Limb (tissue), 2 donors: ENCODE results near the gene C1QTNF12.

Source experiments
- DNase-seq, 2 donors: peaks; one replicate each; pipeline ENCODE4 v3.0.0-alpha.2; 2016; ENCODE audit errors: extremely low spot score in 2 of 2

Gene C1QTNF12

GRCh38 chr1:1282998-1283397, 36.5 kb upstream of the C1QTNF12 start:
- DNase-seq = no peak

DNA sequence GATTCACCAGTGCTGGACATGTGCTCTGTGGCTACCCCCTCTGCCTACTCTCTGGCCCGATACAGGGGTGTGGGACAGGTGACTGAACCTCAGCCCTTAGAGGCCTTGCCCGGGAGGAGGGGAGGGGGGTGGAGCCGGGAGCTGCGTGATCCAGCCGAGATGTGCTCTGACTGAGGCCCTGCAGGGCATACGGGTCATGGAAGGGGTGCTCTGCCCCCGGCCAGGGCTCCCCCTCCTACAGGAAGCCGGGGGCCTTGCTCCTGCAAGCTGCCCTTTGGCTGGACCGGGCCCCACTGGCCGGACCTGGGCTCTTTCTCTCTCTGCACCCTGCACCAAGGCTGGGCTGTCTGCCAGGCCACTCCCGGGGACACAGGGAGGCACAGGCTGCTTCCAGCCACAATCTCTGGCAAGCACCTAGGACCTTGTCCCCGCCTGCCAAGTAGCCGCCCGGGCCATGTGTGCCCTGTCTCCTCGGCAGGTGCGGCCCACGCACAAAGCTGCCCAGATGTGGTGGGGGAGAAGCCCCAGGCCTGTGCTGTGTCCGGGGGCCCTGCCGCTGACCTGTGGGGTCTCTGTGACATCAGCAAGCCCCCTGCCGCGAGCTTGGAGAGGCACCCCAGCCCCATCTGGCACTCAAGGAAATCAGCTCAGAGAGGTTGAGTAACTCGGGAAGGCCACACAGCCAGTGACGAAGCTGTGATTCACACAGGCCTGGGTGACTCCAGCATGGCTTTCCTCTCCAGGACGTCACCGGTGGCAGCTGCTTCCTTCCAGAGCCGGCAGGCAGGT, 35.2 kb upstream of the C1QTNF12 start:
- DNase-seq = no peak

- no peak for DNase-seq
These were observed 34.4 kb upstream of the C1QTNF12 start for GRCh38 chr1:1280782-1281481.

GRCh38 chr1:1279028-1279427, 32.5 kb upstream of the C1QTNF12 start:
- no peak for DNase-seq

DNA sequence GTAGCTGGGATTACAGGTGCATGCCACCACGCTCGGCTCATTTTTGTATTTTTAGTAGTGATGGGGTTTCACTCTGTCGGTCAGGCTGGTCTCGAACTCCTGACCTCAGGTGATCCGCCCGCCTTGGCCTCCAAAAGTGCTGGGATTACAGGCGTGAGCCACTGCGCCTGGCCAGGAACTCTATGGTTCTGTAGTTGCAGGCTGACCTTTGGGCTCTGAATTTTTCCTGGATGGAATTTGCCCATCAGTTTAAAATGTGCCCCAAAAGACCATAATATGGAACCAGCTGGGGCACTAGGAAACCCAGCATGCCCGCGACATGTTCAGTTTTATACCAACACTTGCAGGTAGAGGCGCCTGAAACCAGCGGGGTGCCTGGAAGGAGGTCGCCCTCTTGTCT, 32.1 kb upstream of the C1QTNF12 start:
- no peak for DNase-seq

DNA sequence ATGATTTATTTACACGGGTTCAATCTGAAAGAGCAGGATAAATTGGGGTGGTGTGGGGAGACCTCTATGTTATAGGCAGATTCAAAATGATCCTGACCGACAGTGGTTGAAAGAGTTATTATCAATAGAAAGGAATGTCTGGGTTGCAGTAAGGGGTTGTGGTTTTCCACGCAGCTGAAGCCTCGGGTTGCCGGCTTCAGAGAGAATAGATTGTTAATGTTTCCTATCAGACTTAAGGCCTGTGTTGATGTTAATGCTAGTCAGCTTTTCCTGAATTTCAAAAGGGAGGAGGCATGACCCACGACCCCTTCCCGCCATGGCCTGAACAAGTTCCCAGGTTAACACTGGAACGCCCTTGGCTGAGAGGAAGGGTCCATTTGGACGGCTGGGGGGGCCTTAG, 29.3 kb upstream of the C1QTNF12 start:
- no peak for DNase-seq

DNA sequence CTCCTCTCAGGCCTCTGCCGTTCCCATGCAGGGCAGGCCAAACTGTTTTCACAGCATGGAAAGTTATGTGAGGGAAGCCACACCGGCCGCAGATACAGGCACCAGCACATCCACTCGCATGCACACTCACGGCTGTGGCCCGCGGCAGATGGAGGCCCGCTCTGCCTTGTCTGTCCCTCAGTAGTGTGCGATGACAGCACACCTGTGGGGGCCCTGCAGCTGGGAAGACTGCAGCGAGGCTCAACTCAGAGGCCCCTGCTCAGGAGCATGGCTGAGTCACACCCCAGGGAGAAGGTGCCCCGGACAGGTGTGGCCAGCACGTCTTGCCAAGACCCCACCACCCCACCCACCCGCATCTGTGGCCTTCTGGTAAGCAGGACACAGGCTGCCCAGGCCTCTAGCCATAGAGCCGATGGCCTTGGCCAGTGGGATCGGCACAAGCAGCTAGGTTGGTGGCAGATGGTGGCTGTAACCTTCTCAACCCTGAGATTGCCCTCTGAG, 28.5 kb upstream of the C1QTNF12 start:
- no peak for DNase-seq

- DNase-seq = no peak
These were observed 27.9 kb upstream of the C1QTNF12 start for GRCh38 chr1:1274299-1274930.

GRCh38 chr1:1273512-1274298, 27.2 kb upstream of the C1QTNF12 start, which contains the start of gene UBE2J2:
TSS of gene UBE2J2 (minus strand) at chr1:1273854. CDS start at chr1:1267992, 5,862 bp downstream.
- DNase-seq = peak; percentile 93 to 98

- no peak for DNase-seq
These were observed 26.6 kb upstream of the C1QTNF12 start for GRCh38 chr1:1273209-1273511.

DNA sequence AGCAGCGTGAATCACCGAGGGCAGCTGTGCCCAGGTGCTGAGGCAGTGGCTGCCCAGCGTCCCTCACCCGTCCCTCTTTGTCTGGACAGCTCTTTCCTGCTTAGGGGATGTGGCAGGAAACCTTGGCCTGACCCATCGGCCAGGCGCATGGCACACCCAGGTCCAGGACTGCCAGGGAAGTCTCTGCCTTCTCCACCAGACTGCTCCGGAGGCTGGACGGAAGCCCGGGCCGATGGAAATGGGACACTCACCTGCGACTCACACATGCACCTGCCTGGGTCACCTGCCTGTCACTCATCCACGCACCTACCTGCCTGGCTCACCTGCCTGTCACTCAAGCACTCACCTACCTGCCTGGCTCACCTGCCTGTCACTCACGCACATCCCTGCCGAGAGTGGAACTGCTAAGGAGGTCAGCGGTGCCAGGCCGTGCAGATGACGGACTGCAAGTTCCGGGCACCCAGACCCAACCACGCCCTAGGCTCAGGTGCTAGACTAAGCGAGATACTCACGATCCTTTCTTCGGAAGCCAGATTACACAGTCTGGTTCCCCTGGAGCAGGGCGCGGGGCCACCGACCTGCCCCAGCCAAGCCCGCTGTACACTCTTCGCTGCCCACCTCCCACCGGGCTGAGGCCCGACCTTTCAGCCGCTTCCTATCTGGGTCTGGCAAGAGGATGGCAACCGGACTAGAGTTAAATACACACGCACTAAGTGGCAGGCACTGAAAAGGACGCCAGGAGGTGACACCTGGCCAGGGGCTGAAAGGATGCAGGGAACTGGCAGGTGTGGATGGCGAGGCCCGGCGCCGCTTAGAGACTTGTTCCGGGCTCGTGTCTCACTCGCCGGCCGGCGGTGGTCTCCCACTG, 26.1 kb upstream of the C1QTNF12 start:
- no peak for DNase-seq

DNA sequence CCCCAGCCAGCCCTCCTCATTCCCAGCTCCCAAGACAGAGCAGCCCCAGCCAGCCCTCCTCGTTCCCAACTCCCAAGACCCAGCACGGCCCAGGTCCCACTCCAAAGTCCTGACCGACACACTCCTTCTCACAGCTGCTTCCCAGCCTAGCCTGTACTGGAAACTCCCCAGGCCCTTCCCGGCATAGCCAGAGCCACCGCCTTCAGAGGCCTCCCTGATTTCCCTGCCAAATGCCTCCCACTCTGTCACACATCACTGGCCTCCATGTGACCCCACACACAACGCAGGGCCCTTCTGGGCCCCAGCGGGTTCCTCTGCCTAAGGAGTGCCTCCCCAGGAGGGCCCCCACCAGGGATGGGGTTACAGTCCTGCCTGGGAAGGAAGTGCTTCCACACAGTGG, 24.3 kb upstream of the C1QTNF12 start:
- DNase-seq = no peak

GRCh38 chr1:1268284-1268682, 21.8 kb upstream of the C1QTNF12 start:
- DNase-seq = no peak

- DNase-seq = no peak
These were observed 21.2 kb upstream of the C1QTNF12 start for GRCh38 chr1:1267488-1268283.

GRCh38 chr1:1264868-1265272, 18.3 kb upstream of the C1QTNF12 start:
- DNase-seq = no peak

GRCh38 chr1:1264026-1264425, 17.5 kb upstream of the C1QTNF12 start:
- DNase-seq = no peak

GRCh38 chr1:1262758-1263157, 16.2 kb upstream of the C1QTNF12 start:
- DNase-seq = no peak

- DNase-seq = no peak
These were observed 15.5 kb upstream of the C1QTNF12 start for GRCh38 chr1:1262071-1262470.

DNA sequence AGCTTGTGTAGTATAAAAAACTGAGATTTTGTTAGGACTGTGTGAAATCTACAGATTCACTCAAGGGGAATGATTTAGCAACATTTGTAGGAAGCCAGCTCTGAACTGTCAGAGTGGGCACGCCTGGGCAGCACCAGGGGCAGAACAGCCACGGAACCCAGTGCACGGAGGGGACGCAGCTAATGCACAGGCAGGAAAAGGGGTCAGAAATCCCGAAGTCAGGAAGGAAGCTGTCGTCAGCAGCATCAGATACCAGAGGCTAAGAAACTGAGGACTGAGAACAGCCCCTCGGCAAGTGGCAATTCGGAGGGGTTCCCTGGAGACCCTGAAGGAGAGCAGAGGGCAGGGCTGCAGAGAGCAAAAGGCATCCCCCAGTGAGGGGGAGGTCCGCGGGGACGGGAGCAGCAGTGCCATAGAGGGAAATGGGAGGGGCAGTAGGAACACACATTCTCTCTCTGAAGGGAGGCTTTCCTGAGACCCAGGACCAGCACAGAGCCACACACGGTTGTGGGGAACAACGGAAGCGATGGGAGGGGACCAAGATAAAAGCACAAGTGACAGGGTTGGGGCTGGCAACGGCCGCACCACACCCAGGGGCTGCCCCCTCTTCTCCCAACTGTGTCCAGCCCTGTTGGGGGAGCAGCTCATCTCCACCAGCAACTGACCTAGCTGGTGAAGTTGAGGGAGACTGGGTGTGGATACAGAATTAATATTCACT, 14.5 kb upstream of the C1QTNF12 start:
- no peak for DNase-seq
